GM23338 (cell line): ENCODE results near the gene ZNF497. TPM values are rescaled to one million over a fixed set of nuclear protein-coding genes. Genes with fewer than 3 reads are reported as not detected.

Experiments used
- ATAC-seq: fragments of 200-7000 bp; cut with Tn5 transposase; 3 replicates; pipeline ENCODE4 v1.9.1; 2020
- DNase-seq: peaks from one replicate; pipeline ENCODE4 v3.0.0-alpha.2; 2015; ENCODE audit warnings: low spot score
- H2AFZ ChIP-seq: fragments of 200-600 bp; sonication (generic); 2 replicates; pipeline ENCODE4 v1.8.0; 2016; ENCODE audit warnings: antibody characterized with exemption, mild to moderate bottlenecking, moderate library complexity
- H3F3A ChIP-seq: fragments of 200-600 bp; sonication (generic); replicated peaks from 2 replicates; pipeline ENCODE4 v1.8.0; 2017; ENCODE audit warnings: antibody characterized with exemption, mixed run types, low read depth
- H3K27ac ChIP-seq: fragments of 200-600 bp; sonication (generic); 2 replicates; pipeline ENCODE4 v1.6.1; 2016; ENCODE audit warnings: low read depth
- H3K27me3 ChIP-seq: fragments of 200-600 bp; sonication (generic); 2 replicates; pipeline ENCODE4 v1.8.0; 2016; ENCODE audit warnings: mild to moderate bottlenecking, mixed run types, moderate library complexity; ENCODE audit not compliant: insufficient read depth
- H3K36me3 ChIP-seq: fragments of 200-600 bp; sonication (generic); 2 replicates; pipeline ENCODE4 v1.8.0; 2016; ENCODE audit warnings: mild to moderate bottlenecking; ENCODE audit not compliant: insufficient read depth
- H3K4me1 ChIP-seq: fragments of 200-600 bp; sonication (generic); 2 replicates; pipeline ENCODE4 v1.8.0; 2016; ENCODE audit warnings: mild to moderate bottlenecking, moderate library complexity; ENCODE audit not compliant: insufficient read depth
- H3K4me2 ChIP-seq: fragments of 200-600 bp; sonication (generic); 2 replicates; pipeline ENCODE4 v1.7.1; 2017; ENCODE audit warnings: mixed run types
- H3K4me3 ChIP-seq: fragments of 200-600 bp; sonication (generic); 2 replicates; pipeline ENCODE4 v1.6.1; 2016; ENCODE audit warnings: mixed run types
- H3K79me2 ChIP-seq: fragments of 200-600 bp; sonication (generic); replicated peaks from 2 replicates; pipeline ENCODE4 v1.8.0; 2017; ENCODE audit warnings: mild to moderate bottlenecking; ENCODE audit not compliant: insufficient read depth
- H3K9me2 ChIP-seq: fragments of 200-600 bp; sonication (generic); 2 replicates; pipeline ENCODE4 v1.8.0; 2017; ENCODE audit not compliant: insufficient read depth
- H4K20me1 ChIP-seq: fragments of 200-600 bp; sonication (generic); replicated peaks from 2 replicates; pipeline ENCODE4 v1.8.0; 2017; ENCODE audit warnings: mild to moderate bottlenecking; ENCODE audit not compliant: insufficient read depth
- H3K27ac Mint-ChIP-seq: 2 replicates; pipeline ENCODE4 v1.8.0; 2020; ENCODE audit warnings: inconsistent platforms, mild to moderate bottlenecking, moderate library complexity, mixed read lengths
- H3K27me3 Mint-ChIP-seq: 3 replicates; pipeline ENCODE4 v1.8.0; 2022; ENCODE audit warnings: low read depth, mild to moderate bottlenecking, moderate library complexity, mixed read lengths, inconsistent platforms; ENCODE audit not compliant: insufficient read depth, poor library complexity
- H3K36me3 Mint-ChIP-seq: 3 replicates; pipeline ENCODE4 v1.8.0; 2021; ENCODE audit warnings: low read depth, mild to moderate bottlenecking, inconsistent platforms, moderate library complexity, mixed read lengths
- H3K4me1 Mint-ChIP-seq: 3 replicates; pipeline ENCODE4 v1.8.0; 2020; ENCODE audit warnings: mild to moderate bottlenecking, inconsistent platforms, mixed read lengths
- H3K4me3 Mint-ChIP-seq: 3 replicates; pipeline ENCODE4 v1.8.0; 2021; ENCODE audit warnings: moderate library complexity, mild to moderate bottlenecking, inconsistent platforms, mixed read lengths
- H3K9me3 Mint-ChIP-seq: 3 replicates; pipeline ENCODE4 v1.8.0; 2020; ENCODE audit warnings: moderate library complexity, mild to moderate bottlenecking, inconsistent platforms, mixed read lengths
- CREB1 ChIP-seq: fragments of 250-450 bp; sonication (Bioruptor Pico); IDR thresholded peaks from 2 replicates; pipeline ENCODE4 v1.5.0; 2020; ENCODE audit warnings: low read depth, mild to moderate bottlenecking, moderate library complexity
- ETS1 ChIP-seq: IDR thresholded peaks from 2 replicates; pipeline ENCODE4 v1.6.1; 2016; ENCODE audit warnings: antibody characterized with exemption
- EZH2 ChIP-seq: fragments of 200-600 bp; sonication (generic); IDR thresholded peaks from one replicate; pipeline ENCODE4 v1.8.0; 2017; ENCODE audit warnings: antibody characterized with exemption, mild to moderate bottlenecking, low read depth; ENCODE audit not compliant: unreplicated experiment
- EZH2phosphoT487 ChIP-seq: fragments of 200-600 bp; sonication (generic); IDR thresholded peaks from one replicate; pipeline ENCODE4 v1.8.1; 2018; ENCODE audit warnings: antibody characterized with exemption; ENCODE audit not compliant: unreplicated experiment
- JUNB ChIP-seq: IDR thresholded peaks from one replicate; pipeline ENCODE4 v1.6.1; 2016; ENCODE audit warnings: antibody characterized with exemption; ENCODE audit not compliant: unreplicated experiment
- NANOG ChIP-seq: IDR thresholded peaks from 2 replicates; pipeline ENCODE4 v1.6.1; 2016; ENCODE audit warnings: antibody characterized with exemption, borderline replicate concordance
- POLR2AphosphoS5 ChIP-seq: IDR thresholded peaks from 2 replicates; pipeline ENCODE4 v1.6.1; 2016; ENCODE audit warnings: antibody characterized with exemption, low read depth
- REST ChIP-seq: IDR thresholded peaks from one replicate; pipeline ENCODE4 v1.6.1; 2018; ENCODE audit warnings: antibody characterized with exemption; ENCODE audit not compliant: unreplicated experiment
- STAT1 ChIP-seq: IDR thresholded peaks from one replicate; pipeline ENCODE4 v1.6.1; 2016; ENCODE audit warnings: antibody characterized with exemption; ENCODE audit not compliant: unreplicated experiment
- ZNF114 ChIP-seq: fragments of 250-450 bp; sonication (Bioruptor Pico); IDR thresholded peaks from 2 replicates; pipeline ENCODE4 v1.5.0; 2020; ENCODE audit warnings: mild to moderate bottlenecking, moderate library complexity
- ZNF331 ChIP-seq: fragments of 250-450 bp; sonication (Bioruptor Pico); IDR thresholded peaks from 2 replicates; pipeline ENCODE4 v1.5.0; 2020; ENCODE audit warnings: low read depth, mild to moderate bottlenecking, moderate library complexity
- ZNF462 ChIP-seq: fragments of 250-450 bp; sonication (Bioruptor Pico); IDR thresholded peaks from 2 replicates; pipeline ENCODE4 v1.5.0; 2020; ENCODE audit warnings: mild to moderate bottlenecking, moderate library complexity
- polyA plus RNA-seq: library from polyadenylated mRNA; unstranded; fragments of >200 nt; fragmentation: Nextera tagmentation; extraction: Ambion mirVana; gene quantifications from 2 replicates; pipeline ENCODE4 v1.2.1, GENCODE V29; 2016
- total RNA-seq: library from RNA; depleted of rRNA; stranded (reverse); fragments of >200 nt; shearing (Covaris generic); gene quantifications from 2 replicates; pipeline ENCODE4 v1.2.3, GENCODE V29; 2014
- TF ChIP-seq, protein P1 (sequence below), 2 experiments: fragments of 200-600 bp in 1 of 2; sonication (generic) in 1 of 2; conservative IDR thresholded peaks; 2 replicates each; pipeline versions ENCODE4 v1.5.1 to v1.6.1; 2016 to 2017; ENCODE audit warnings: antibody characterized with exemption in 2 of 2, low read depth in 2 of 2, mild to moderate bottlenecking in 2 of 2, moderate library complexity in 1 of 2

The ZNF497 gene
- total and polyA plus RNA-seq, 2 experiments from 2014 or later = 0.44 to 2.0 TPM

DNA sequence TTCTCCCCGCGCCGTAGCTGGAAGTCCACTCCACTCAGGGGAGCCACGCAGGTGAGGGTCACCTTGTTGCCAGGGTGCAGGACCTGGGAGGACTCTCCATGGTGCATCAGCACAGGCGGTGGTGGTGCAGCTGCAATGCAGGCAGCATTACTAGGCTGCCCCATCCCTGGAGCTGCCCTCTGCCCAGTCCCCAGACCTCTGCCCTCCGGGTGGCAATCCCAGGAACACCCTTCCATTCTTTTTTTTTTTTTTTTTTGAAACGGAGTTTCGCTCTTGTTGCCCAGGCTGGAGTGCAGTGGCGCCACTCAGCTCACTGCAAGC is 11.0 kb downstream of the ZNF497 start (continued):
- TF ChIP-seq ZNF114 (CRISPR knock-in tag) = no peak
- TF ChIP-seq JUNB = no peak

GRCh38 chr19:58350871-58351557 is 11.5 kb downstream of the ZNF497 start:
- Histone ChIP-seq H2AFZ (no peak overlapping the region), H3K9me2 (no peaks in the 10 kb centered on the region), H3K27me3 (peaks cover 50% of the 10 kb centered on the region), H4K20me1 (no peaks in the 10 kb centered on the region; the same call in 1 of the 2 replicates), H3K4me1 (no peaks in the 10 kb centered on the region; the same call in 1 of the 2 replicates), H3K27ac (no peak overlapping the region), H3K79me2 (no peaks in the 10 kb centered on the region), H3K36me3 (no peaks in the 10 kb centered on the region), H3F3A (peaks cover 10% of the 10 kb centered on the region), H3K4me3 (no peak overlapping the region), H3K4me2 (no peak overlapping the region)
- Mint-ChIP-seq H3K4me1 (peaks cover 3% of the 10 kb centered on the region; the same call in 2 of the 3 replicates), H3K27me3 (peaks cover 16% of the 10 kb centered on the region), H3K9me3 (no peaks in the 10 kb centered on the region), H3K4me3 (no peak overlapping the region), H3K36me3 (no peaks in the 10 kb centered on the region; the same call in 2 of the 3 replicates), H3K27ac (no peak overlapping the region)
- DNase-seq (no peak), ATAC-seq (no peak)
- no peak for TF ChIP-seq NANOG
- TF ChIP-seq CREB1 (CRISPR knock-in tag) = no peak
- TF ChIP-seq ZNF331 (CRISPR knock-in tag) = no peak
- TF ChIP-seq STAT1 = no peak
- no peak for TF ChIP-seq EZH2phosphoT487
- no peak for TF ChIP-seq EZH2
- no peak for TF ChIP-seq JUNB
- TF ChIP-seq, protein P1, sequence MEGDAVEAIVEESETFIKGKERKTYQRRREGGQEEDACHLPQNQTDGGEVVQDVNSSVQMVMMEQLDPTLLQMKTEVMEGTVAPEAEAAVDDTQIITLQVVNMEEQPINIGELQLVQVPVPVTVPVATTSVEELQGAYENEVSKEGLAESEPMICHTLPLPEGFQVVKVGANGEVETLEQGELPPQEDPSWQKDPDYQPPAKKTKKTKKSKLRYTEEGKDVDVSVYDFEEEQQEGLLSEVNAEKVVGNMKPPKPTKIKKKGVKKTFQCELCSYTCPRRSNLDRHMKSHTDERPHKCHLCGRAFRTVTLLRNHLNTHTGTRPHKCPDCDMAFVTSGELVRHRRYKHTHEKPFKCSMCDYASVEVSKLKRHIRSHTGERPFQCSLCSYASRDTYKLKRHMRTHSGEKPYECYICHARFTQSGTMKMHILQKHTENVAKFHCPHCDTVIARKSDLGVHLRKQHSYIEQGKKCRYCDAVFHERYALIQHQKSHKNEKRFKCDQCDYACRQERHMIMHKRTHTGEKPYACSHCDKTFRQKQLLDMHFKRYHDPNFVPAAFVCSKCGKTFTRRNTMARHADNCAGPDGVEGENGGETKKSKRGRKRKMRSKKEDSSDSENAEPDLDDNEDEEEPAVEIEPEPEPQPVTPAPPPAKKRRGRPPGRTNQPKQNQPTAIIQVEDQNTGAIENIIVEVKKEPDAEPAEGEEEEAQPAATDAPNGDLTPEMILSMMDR (conservative IDR thresholded peaks at IDR 0.05; ENCODE audit: low read depth in 2 of 2) = no peak; a peak in 1 of 4 replicates
- no peak for TF ChIP-seq REST
- no peak for TF ChIP-seq ZNF114 (CRISPR knock-in tag)
- no peak for TF ChIP-seq POLR2AphosphoS5
- TF ChIP-seq ETS1 = no peak
- no peak for TF ChIP-seq ZNF462
